Activated CD4-positive, alpha-beta T cell treated with anti-CD3 and anti-CD28 coated beads, Interleukin-2, amount 50 U/mL, for 16 hours (primary cell): ENCODE data around the gene ENTPD8.

ENCODE experiments used
- DNase-seq: peaks from one replicate; pipeline ENCODE4 v3.0.0-alpha.2; 2020

The ENTPD8 gene

GRCh38 chr9:137441289-137441934, at the start of gene ENTPD8:
TSS of gene ENTPD8 (minus strand) at chr9:137441357. CDS start at chr9:137438285, 3,072 bp downstream.
- DNase-seq: no peak

GRCh38 chr9:137490532-137491186, 49.5 kb upstream of the ENTPD8 start:
- no peak for DNase-seq

GRCh38 chr9:137488906-137489305, 47.7 kb upstream of the ENTPD8 start:
- DNase-seq: no peak

GRCh38 chr9:137488327-137488653, 47.1 kb upstream of the ENTPD8 start:
- no peak for DNase-seq

- DNase-seq: no peak
These were observed 46.5 kb upstream of the ENTPD8 start for GRCh38 chr9:137487454-137488326.

- no peak for DNase-seq
These were observed 45.6 kb upstream of the ENTPD8 start for GRCh38 chr9:137486545-137487453.

GRCh38 chr9:137486141-137486490, 45.0 kb upstream of the ENTPD8 start:
- DNase-seq: no peak

- DNase-seq: no peak
These were observed 44.4 kb upstream of the ENTPD8 start for GRCh38 chr9:137485343-137486140.

GRCh38 chr9:137484551-137485315, 43.6 kb upstream of the ENTPD8 start:
- DNase-seq: no peak

- DNase-seq: no peak
These were observed 41.1 kb upstream of the ENTPD8 start for GRCh38 chr9:137482094-137482781.

GRCh38 chr9:137480686-137481683, 39.8 kb upstream of the ENTPD8 start:
- DNase-seq: no peak

GRCh38 chr9:137479892-137480685, 38.9 kb upstream of the ENTPD8 start:
- no peak for DNase-seq

GRCh38 chr9:137478962-137479861, 38.1 kb upstream of the ENTPD8 start:
- no peak for DNase-seq

- no peak for DNase-seq
These were observed 37.4 kb upstream of the ENTPD8 start for GRCh38 chr9:137478613-137478961.

GRCh38 chr9:137477778-137478612, 36.8 kb upstream of the ENTPD8 start:
- no peak for DNase-seq

GRCh38 chr9:137476856-137477255, 35.7 kb upstream of the ENTPD8 start:
- no peak for DNase-seq
